ENCODE data around the gene EXOC2.

Gene EXOC2

GRCh38 chr6:446418-447366 lies 246.2 kb downstream of the EXOC2 start:
- Histone ChIP-seq H3K27ac (no peak overlapping the region), H3K9me3 (ENCODE audit: low read depth, low read length) (no peaks in the 10 kb centered on the region), H3K36me3 (ENCODE audit: insufficient read depth, low read length) (no peaks in the 10 kb centered on the region), H3K9ac (ENCODE audit: insufficient read length) (no peak overlapping the region), H3K4me3 (no peak overlapping the region)
- DNase-seq (ENCODE audit: low read depth, low spot score): no peak
- no peak for TF ChIP-seq POLR2AphosphoS5 (IDR thresholded peaks at IDR 0.05; ENCODE audit: borderline replicate concordance, low read depth, low read length)
- TF ChIP-seq FOXP2 (optimal IDR thresholded peaks at IDR 0.05; ENCODE audit: control extremely low read depth, extremely low read length, insufficient read depth): no peak
- TF ChIP-seq EZH2 (IDR thresholded peaks at IDR 0.05): no peak

DNA sequence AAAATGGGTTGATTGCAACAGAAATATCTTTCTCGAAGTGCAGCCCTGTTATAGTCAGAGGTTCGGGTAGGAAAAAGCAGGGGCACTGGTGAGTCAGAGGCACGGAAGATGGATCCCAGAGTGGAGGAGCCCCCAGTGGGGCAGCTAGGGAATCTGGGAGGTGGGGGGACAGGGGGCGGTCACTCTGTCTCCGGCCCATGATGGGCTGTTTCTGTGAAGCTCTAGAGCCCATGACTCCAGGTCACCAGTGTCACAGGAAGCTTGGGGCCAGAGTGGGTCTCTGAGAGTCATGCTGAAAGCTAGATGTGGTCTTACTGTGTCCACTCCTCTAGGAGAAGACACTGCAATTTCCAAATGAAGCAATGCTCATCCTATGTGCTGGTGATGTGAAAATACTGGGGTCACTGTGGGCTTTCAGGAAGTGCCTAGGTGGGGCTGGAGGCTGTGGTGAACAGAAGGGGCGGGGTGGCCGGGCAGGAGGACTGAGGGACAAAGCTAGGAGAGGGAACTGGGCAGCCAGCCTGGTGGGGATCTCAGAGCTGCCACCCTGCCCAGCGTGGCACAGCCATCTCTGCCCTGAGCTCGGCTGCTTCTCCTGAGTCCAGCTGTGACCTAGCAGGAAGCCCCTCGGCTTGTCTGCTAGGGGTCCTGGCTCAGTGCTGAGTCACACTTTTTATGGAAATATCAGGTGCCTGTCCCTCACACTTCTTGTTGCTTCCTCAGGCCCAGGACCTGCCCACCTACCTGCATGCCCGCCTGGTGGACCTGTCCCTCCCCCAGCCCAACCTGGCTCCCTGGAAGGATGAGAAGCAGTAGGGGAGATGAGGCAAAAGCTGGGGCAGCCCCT lies 247.1 kb downstream of the EXOC2 start:
- no peak for DNase-seq (ENCODE audit: low read depth, low spot score)
- Histone ChIP-seq H3K9me3 (ENCODE audit: low read depth, low read length) (no peaks in the 10 kb centered on the region), H3K9ac (ENCODE audit: insufficient read length) (no peak overlapping the region), H3K36me3 (ENCODE audit: insufficient read depth, low read length) (no peaks in the 10 kb centered on the region), H3K27ac (no peak overlapping the region), H3K4me3 (no peak overlapping the region)
- no peak for TF ChIP-seq POLR2AphosphoS5 (IDR thresholded peaks at IDR 0.05; ENCODE audit: borderline replicate concordance, low read depth, low read length)
- no peak for TF ChIP-seq EZH2 (IDR thresholded peaks at IDR 0.05)
- no peak for TF ChIP-seq FOXP2 (optimal IDR thresholded peaks at IDR 0.05; ENCODE audit: control extremely low read depth, extremely low read length, insufficient read depth)

- Histone ChIP-seq H3K36me3 (ENCODE audit: insufficient read depth, low read length) (no peaks in the 10 kb centered on the region), H3K4me3 (no peak overlapping the region), H3K27ac (no peak overlapping the region), H3K9ac (ENCODE audit: insufficient read length) (no peak overlapping the region), H3K9me3 (ENCODE audit: low read depth, low read length) (no peaks in the 10 kb centered on the region)
- DNase-seq (ENCODE audit: low read depth, low spot score): no peak
- no peak for TF ChIP-seq FOXP2 (optimal IDR thresholded peaks at IDR 0.05; ENCODE audit: control extremely low read depth, extremely low read length, insufficient read depth)
- no peak for TF ChIP-seq EZH2 (IDR thresholded peaks at IDR 0.05)
- TF ChIP-seq POLR2AphosphoS5 (IDR thresholded peaks at IDR 0.05; ENCODE audit: borderline replicate concordance, low read depth, low read length): no peak
These were observed 248.2 kb downstream of the EXOC2 start for GRCh38 chr6:444653-445275.

DNA sequence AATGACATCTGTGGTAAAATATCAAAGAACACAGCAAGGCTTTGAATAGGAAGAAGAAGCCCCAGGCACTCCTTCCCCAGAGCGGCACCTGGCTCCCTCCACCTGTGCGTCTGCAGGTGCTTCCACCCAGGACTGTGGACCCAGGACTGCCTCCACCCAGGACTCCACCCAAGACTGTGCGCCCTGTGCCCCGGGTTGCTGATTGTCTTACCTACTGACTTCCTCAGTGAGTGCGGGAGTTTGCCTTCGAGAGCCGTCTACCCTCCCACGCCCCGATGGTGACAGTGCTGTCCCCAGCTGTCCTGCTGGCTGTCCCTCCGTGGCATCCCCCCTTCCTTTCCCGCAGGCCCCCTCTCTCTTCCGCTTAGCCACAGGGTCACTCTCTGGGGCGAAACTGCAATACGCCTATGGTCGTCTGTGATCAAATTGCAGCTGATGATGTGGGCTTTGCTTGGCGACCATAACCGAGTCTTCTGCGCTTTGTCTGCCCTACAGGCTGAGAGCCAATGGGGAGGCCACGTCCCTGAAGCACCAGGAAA lies 249.2 kb downstream of the EXOC2 start:
- no peak overlapping the region for H3K9ac ChIP-seq (ENCODE audit: insufficient read length)
- no peak overlapping the region for H3K4me3 ChIP-seq
- no peaks in the 10 kb centered on the region for H3K36me3 ChIP-seq (ENCODE audit: insufficient read depth, low read length)
- no peaks in the 10 kb centered on the region for H3K9me3 ChIP-seq (ENCODE audit: low read depth, low read length)
- no peak for DNase-seq (ENCODE audit: low read depth, low spot score)
- no peak overlapping the region for H3K27ac ChIP-seq
- no peak for TF ChIP-seq EZH2 (IDR thresholded peaks at IDR 0.05)
- TF ChIP-seq FOXP2 (optimal IDR thresholded peaks at IDR 0.05; ENCODE audit: control extremely low read depth, extremely low read length, insufficient read depth): no peak
- no peak for TF ChIP-seq POLR2AphosphoS5 (IDR thresholded peaks at IDR 0.05; ENCODE audit: borderline replicate concordance, low read depth, low read length)

DNA sequence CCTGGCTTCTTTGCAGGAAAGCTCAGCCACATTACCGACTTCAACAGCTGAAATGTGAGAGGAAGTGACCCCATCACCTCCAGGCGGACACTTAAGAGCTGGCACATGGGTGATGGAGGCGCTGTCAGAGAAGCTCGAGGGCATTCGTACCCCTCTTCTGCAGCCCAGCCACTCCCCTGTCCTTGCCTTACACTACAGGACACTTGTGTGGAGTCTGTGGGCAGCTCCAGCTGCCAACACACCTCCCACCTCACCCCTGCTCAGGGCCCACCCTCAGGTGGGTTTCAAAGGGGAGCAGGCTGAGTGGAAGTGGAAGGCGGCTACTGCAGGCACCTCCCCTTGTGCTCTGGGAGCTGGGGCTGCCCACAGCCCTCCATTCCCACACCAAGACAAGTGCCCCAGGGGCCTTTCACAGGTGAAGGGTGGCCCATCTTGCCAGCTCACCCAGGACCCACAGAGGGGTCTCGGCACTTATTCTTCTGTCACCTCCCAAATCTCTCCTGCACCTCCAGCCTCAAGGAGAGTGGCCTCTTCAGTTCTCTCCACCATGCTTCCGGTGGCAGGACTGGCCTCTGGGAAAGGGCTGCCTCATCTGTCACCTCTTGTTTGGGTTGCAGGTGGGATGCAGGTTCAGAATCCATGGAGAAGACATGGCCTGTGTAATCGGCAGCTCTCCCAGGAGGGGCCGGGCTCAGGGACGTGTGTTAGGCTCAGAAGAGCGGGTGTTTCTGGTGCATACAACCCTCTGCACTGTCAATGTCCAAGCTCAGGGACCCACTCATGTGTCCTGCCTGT lies 251.6 kb downstream of the EXOC2 start:
- H3K36me3 ChIP-seq (ENCODE audit: insufficient read depth, low read length): no peaks in the 10 kb centered on the region
- TF ChIP-seq FOXP2 (optimal IDR thresholded peaks at IDR 0.05; ENCODE audit: control extremely low read depth, extremely low read length, insufficient read depth): no peak
- TF ChIP-seq POLR2AphosphoS5 (IDR thresholded peaks at IDR 0.05; ENCODE audit: borderline replicate concordance, low read depth, low read length): no peak
- no peak for TF ChIP-seq EZH2 (IDR thresholded peaks at IDR 0.05)
- DNase-seq (ENCODE audit: low read depth, low spot score): no peak
- no peak overlapping the region for H3K9ac ChIP-seq (ENCODE audit: insufficient read length)
- no peak overlapping the region for H3K27ac ChIP-seq
- H3K4me3 ChIP-seq: no peak overlapping the region
- H3K9me3 ChIP-seq (ENCODE audit: low read depth, low read length): no peaks in the 10 kb centered on the region

DNA sequence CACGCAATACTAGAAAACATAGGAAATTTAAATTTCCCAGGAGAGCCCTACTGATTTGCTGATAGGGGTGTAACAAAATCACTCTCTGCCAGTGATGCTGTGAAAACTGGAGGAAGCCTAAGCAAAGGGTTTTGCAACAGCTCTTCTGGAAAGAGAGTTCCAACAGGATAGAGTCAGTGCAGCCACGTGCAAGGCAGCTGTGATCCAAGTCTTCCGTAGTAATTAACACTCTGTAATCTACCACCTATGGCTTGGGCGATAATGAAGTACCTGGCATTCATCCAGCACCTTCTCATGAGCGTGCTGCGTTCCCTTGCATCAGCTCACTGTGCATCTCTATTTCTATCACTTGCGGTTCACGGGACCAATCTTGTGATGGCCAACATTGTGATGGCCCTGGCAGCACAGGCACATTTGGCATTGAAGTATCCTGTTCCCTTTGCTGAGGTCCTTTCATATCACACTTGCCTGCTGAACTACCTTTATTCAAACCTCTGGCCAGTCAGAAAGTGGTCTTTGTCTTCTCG lies 253.2 kb downstream of the EXOC2 start:
- H3K36me3 ChIP-seq (ENCODE audit: insufficient read depth, low read length): no peaks in the 10 kb centered on the region
- H3K27ac ChIP-seq: no peak overlapping the region
- TF ChIP-seq POLR2AphosphoS5 (IDR thresholded peaks at IDR 0.05; ENCODE audit: borderline replicate concordance, low read depth, low read length) (no peak), EZH2 (IDR thresholded peaks at IDR 0.05) (no peak), FOXP2 (optimal IDR thresholded peaks at IDR 0.05; ENCODE audit: control extremely low read depth, extremely low read length, insufficient read depth) (no peak)
- H3K9ac ChIP-seq (ENCODE audit: insufficient read length): no peak overlapping the region
- no peak for DNase-seq (ENCODE audit: low read depth, low spot score)
- no peak overlapping the region for H3K4me3 ChIP-seq
- H3K9me3 ChIP-seq (ENCODE audit: low read depth, low read length): no peaks in the 10 kb centered on the region

DNA sequence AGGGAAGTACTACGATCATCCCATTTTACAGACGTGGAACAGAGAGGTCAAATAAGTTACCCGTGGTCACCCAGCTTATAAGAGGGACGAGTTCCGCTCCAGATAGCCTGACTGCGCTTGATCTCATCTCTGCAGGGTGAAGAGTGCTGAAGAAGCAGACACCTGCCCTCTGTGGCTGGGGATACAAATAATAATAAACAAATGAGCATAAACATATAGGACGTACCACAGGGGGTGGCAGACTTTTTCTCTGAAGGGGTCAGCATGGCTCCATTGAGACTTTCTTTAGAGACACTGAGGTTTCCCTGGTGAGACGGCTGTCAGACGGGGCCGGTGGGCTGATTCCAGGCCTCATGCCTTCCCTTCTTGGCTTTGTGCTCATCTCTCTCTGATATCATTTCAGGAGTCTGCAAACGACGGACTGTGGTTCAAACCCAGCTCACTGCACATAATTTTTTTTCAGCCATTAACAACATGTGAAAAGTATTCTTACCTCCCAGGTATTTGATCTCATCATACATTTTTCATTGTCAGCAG lies 254.2 kb downstream of the EXOC2 start:
- Histone ChIP-seq H3K27ac (no peak overlapping the region), H3K9ac (ENCODE audit: insufficient read length) (no peak overlapping the region), H3K9me3 (ENCODE audit: low read depth, low read length) (no peaks in the 10 kb centered on the region), H3K36me3 (ENCODE audit: insufficient read depth, low read length) (no peaks in the 10 kb centered on the region), H3K4me3 (no peak overlapping the region)
- no peak for TF ChIP-seq POLR2AphosphoS5 (IDR thresholded peaks at IDR 0.05; ENCODE audit: borderline replicate concordance, low read depth, low read length)
- TF ChIP-seq EZH2 (IDR thresholded peaks at IDR 0.05): no peak
- TF ChIP-seq FOXP2 (optimal IDR thresholded peaks at IDR 0.05; ENCODE audit: control extremely low read depth, extremely low read length, insufficient read depth): no peak
- no peak for DNase-seq (ENCODE audit: low read depth, low spot score)

Measured in SK-N-MC (cell line).